T-cell (primary cell): ENCODE measurements around the gene STK32C. TPM values are rescaled to one million over a fixed set of nuclear protein-coding genes. Genes with fewer than 3 reads are reported as not detected.
A peak's percentile ranks its signal among the peaks of the same experiment; 100 is the strongest.
"Not testable (repeated sequence)": the region's sequence is repeated elsewhere in the genome, so short reads cannot be mapped to it uniquely, and the experiment has no call there.

Experiments used
- ATAC-seq, 4 experiments: fragments of 200-7000 bp in 3 of 4; fragments of 150-1000 bp in 1 of 4; cut with Tn5 transposase; replicated peaks in 1 of 4; 1 replicate in 3 of 4; 2 replicates in 1 of 4; pipeline ENCODE4 v1.10.0; 2021; ENCODE audit warnings: moderate library complexity in 3 of 4, mild to moderate bottlenecking in 2 of 4, moderate number of reproducible peaks in 1 of 4
- CTCF ChIA-PET, 2 donors: fragments of 300-600 bp; sonication (Branson Sonifier 250); formaldehyde crosslinking; loops; one replicate each; lab custom pipeline; 2022; ENCODE audit warnings: antibody characterized with exemption in 2 of 2; lab: Charles Lee
- POLR2A ChIA-PET, 2 donors: fragments of 300-600 bp; sonication (Branson Sonifier 250); formaldehyde crosslinking; loops; one replicate each; lab custom pipeline; 2022; ENCODE audit warnings: antibody characterized with exemption in 2 of 2; lab: Charles Lee
- DNase-seq, 35 experiments: peaks; one replicate each; pipeline versions ENCODE4 v3.0.0 to v3.0.0-alpha.2; 2013 to 2023
- H3K27ac ChIP-seq: one replicate; pipeline ENCODE4 v1.5.1; 2013; ENCODE audit warnings: low read length
- H3K27me3 ChIP-seq, 2 experiments: replicated peaks in 1 of 2; 1 replicate in 1 of 2; 2 replicates in 1 of 2; pipeline versions ENCODE4 v1.6.1 to v1.7.0; 2013; ENCODE audit warnings: low read length in 1 of 2, mixed read lengths in 1 of 2; ENCODE audit not compliant: control insufficient read depth in 2 of 2, insufficient read depth in 2 of 2; ENCODE audit errors: extremely low read depth in 1 of 2
- H3K36me3 ChIP-seq, 2 donors: 1 replicate in 1 of 2; 2 replicates in 1 of 2; pipeline versions ENCODE4 v1.6.1 to v1.7.0; 2013; ENCODE audit warnings: low read length in 1 of 2; ENCODE audit not compliant: control insufficient read depth in 2 of 2, insufficient read depth in 1 of 2; ENCODE audit errors: extremely low read depth in 1 of 2
- H3K4me1 ChIP-seq, 2 experiments: 1 replicate in 1 of 2; 2 replicates in 1 of 2; pipeline versions ENCODE4 v1.6.1 to v1.7.0; 2013; ENCODE audit warnings: low read length in 2 of 2, mixed read lengths in 1 of 2; ENCODE audit not compliant: insufficient read depth in 2 of 2, control insufficient read depth in 1 of 2; ENCODE audit errors: extremely low read depth in 1 of 2
- H3K4me3 ChIP-seq, 2 donors: 1 replicate in 1 of 2; 2 replicates in 1 of 2; pipeline versions ENCODE4 v1.5.1 to v1.7.0; 2013; ENCODE audit warnings: mild to moderate bottlenecking in 2 of 2, low read length in 1 of 2, moderate library complexity in 1 of 2; ENCODE audit not compliant: control insufficient read depth in 1 of 2; ENCODE audit errors: extremely low read depth in 1 of 2
- H3K9me3 ChIP-seq: 2 replicates; pipeline ENCODE4 v1.7.0; 2013
- H3K27ac Mint-ChIP-seq, 2 donors: one replicate each; pipeline ENCODE4 v1.8.0; 2020 to 2021; ENCODE audit warnings: mild to moderate bottlenecking in 2 of 2, mixed read lengths in 2 of 2
- H3K27me3 Mint-ChIP-seq, 2 donors: one replicate each; pipeline ENCODE4 v1.8.0; 2021 to 2022; ENCODE audit warnings: mixed read lengths in 2 of 2
- H3K36me3 Mint-ChIP-seq: one replicate; pipeline ENCODE4 v1.8.0; 2021; ENCODE audit warnings: mixed read lengths
- H3K4me1 Mint-ChIP-seq, 3 donors: one replicate each; pipeline ENCODE4 v1.8.0; 2020 to 2022; ENCODE audit warnings: mixed read lengths in 3 of 3, mild to moderate bottlenecking in 1 of 3
- H3K4me3 Mint-ChIP-seq, 3 donors: one replicate each; pipeline ENCODE4 v1.8.0; 2020 to 2022; ENCODE audit warnings: mild to moderate bottlenecking in 3 of 3, mixed read lengths in 3 of 3, moderate library complexity in 3 of 3
- H3K9me3 Mint-ChIP-seq, 3 donors: one replicate each; pipeline ENCODE4 v1.8.0; 2020 to 2022; ENCODE audit warnings: mixed read lengths in 3 of 3
- WGBS: methylation state at CpG from one replicate; pipeline ENCODE4 v1.1.5; 2013; ENCODE audit warnings: missing lambda C conversion rate; ENCODE audit not compliant: insufficient coverage; 5-methylcytosine and 5-hydroxymethylcytosine counted together
- total RNA-seq, 35 experiments: library from RNA in 6 of 35; stranded (reverse) in 6 of 35; fragments of 120-200 nt in 1 of 35; gene quantifications; one replicate each; pipeline versions ENCODE4 v1.2.1 to v1.2.4 and lab custom pipeline; 2013 to 2026

The STK32C gene
- total RNA-seq, 5 donors from 2014 or later (not counting 1 experiment from before 2014, with no cell fraction given): 5.8 to 16.4 (median 12.2) TPM

- Mint-ChIP-seq H3K9me3 (no peaks in the 10 kb centered on the region), H3K4me1 (peaks cover 0 to 3% (median 2%) of the 10 kb centered on the region in 3 donors)
- CTCF ChIA-PET: no interaction called here
These were observed 46.0 kb upstream of the STK32C start for GRCh38 chr10:132353456-132354355.

GRCh38 chr10:132352462-132353308 is 44.9 kb upstream of the STK32C start:
- DNase-seq (peak in 34 of 35 experiments; percentile 28 to 84 (median 68)), ATAC-seq (peak; percentile 73 to 78 (median 76))
- H3K4me1 Mint-ChIP-seq, H3K27me3 ChIP-seq, H3K27me3 Mint-ChIP-seq, H3K4me1 ChIP-seq, H3K36me3 ChIP-seq, H3K9me3 Mint-ChIP-seq, H3K27ac Mint-ChIP-seq, H3K27ac ChIP-seq, H3K4me3 Mint-ChIP-seq, H3K4me3 ChIP-seq, CTCF ChIA-PET, H3K36me3 Mint-ChIP-seq, H3K9me3 ChIP-seq: not testable (repeated sequence)
- POLR2A ChIA-PET: interaction anchor here in 1 of 2 donors (0.6 kb wide), 1 partner anchor 89 kb away, joined by 3 read pairs; no protein-coding TSS in a partner anchor
- 65% methylated on average over 28 of the region's 44 CpGs for WGBS

More at GRCh38 chr10:132353456-132354355, 46.0 kb upstream of the STK32C start:
- Mint-ChIP-seq H3K36me3 (no peaks in the 10 kb centered on the region), H3K27me3 (no peaks in the 10 kb centered on the region), H3K4me3 (no peak overlapping the region), H3K27ac (peak overlapping the region in 1 of 2 donors; percentile 44)
- ATAC-seq (no peak), DNase-seq (no peak)
- WGBS: 92% methylated on average over 17 of the region's 20 CpGs
- Histone ChIP-seq H3K4me3 (no peak overlapping the region), H3K36me3 (peaks cover 0 to 1% of the 10 kb centered on the region in 2 donors), H3K27ac (no peak overlapping the region), H3K4me1 (peaks cover 0 to 5% of the 10 kb centered on the region in 2 experiments), H3K27me3 (no peaks in the 10 kb centered on the region), H3K9me3 (no peaks in the 10 kb centered on the region)
- POLR2A ChIA-PET: interaction anchor here in 1 of 2 donors (0.6 kb wide), 1 partner anchor 90 kb away, joined by 3 read pairs; no protein-coding TSS in a partner anchor

GRCh38 chr10:132351611-132352010 is 43.9 kb upstream of the STK32C start:
- POLR2A ChIA-PET: no interaction called here
- Histone ChIP-seq H3K4me3 (no peak overlapping the region), H3K36me3 (peaks cover 0 to 4% of the 10 kb centered on the region in 2 donors), H3K27ac (no peak overlapping the region), H3K27me3 (no peaks in the 10 kb centered on the region), H3K9me3 (no peaks in the 10 kb centered on the region), H3K4me1 (peaks cover 0 to 5% of the 10 kb centered on the region in 2 experiments)
- CTCF ChIA-PET: no interaction called here
- Mint-ChIP-seq H3K36me3 (peaks cover 6% of the 10 kb centered on the region), H3K4me3 (no peak overlapping the region), H3K27ac (no peak overlapping the region), H3K27me3 (no peaks in the 10 kb centered on the region), H3K4me1 (peaks cover 0 to 3% (median 2%) of the 10 kb centered on the region in 3 donors), H3K9me3 (no peaks in the 10 kb centered on the region)
- WGBS: 93% methylated on average over 21 of the region's 25 CpGs
- DNase-seq: no peak
- ATAC-seq: no peak

GRCh38 chr10:132350946-132351345 is 43.2 kb upstream of the STK32C start:
- Histone ChIP-seq H3K27ac (no peak overlapping the region), H3K9me3 (no peaks in the 10 kb centered on the region), H3K36me3 (peaks cover 0 to 4% of the 10 kb centered on the region in 2 donors), H3K4me3 (no peak overlapping the region), H3K27me3 (no peaks in the 10 kb centered on the region), H3K4me1 (peaks cover 0 to 5% of the 10 kb centered on the region in 2 experiments)
- Mint-ChIP-seq H3K9me3 (no peaks in the 10 kb centered on the region), H3K4me3 (no peak overlapping the region), H3K4me1 (peaks cover 0 to 3% (median 2%) of the 10 kb centered on the region in 3 donors), H3K27ac (no peak overlapping the region), H3K27me3 (no peaks in the 10 kb centered on the region), H3K36me3 (peaks cover 7% of the 10 kb centered on the region)
- DNase-seq: no peak
- POLR2A ChIA-PET: no interaction called here
- no peak for ATAC-seq
- WGBS: 97% methylated on average over 15 of the region's 17 CpGs
- CTCF ChIA-PET: interaction anchor here in 1 of 2 donors (0.6 kb wide), 1 partner anchor 9 kb away, joined by 3 read pairs; no protein-coding TSS in a partner anchor

- ChIA-PET CTCF (interaction anchor here in 1 of 2 donors (0.6 kb wide), 1 partner anchor 10 kb away, joined by 3 read pairs; no protein-coding TSS in a partner anchor), POLR2A (no interaction called here)
- Histone ChIP-seq H3K4me3 (no peak overlapping the region), H3K36me3 (peaks cover 0 to 4% of the 10 kb centered on the region in 2 donors), H3K27ac (no peak overlapping the region), H3K9me3 (no peaks in the 10 kb centered on the region), H3K4me1 (peaks cover 0 to 5% of the 10 kb centered on the region in 2 experiments), H3K27me3 (no peaks in the 10 kb centered on the region)
- ATAC-seq (no peak), DNase-seq (no peak)
- Mint-ChIP-seq H3K9me3 (no peaks in the 10 kb centered on the region), H3K4me1 (peaks cover 0 to 3% (median 2%) of the 10 kb centered on the region in 3 donors), H3K27ac (no peak overlapping the region), H3K27me3 (no peaks in the 10 kb centered on the region), H3K36me3 (peaks cover 9% of the 10 kb centered on the region), H3K4me3 (no peak overlapping the region)
- WGBS: 86% methylated on average over 10 of the region's 11 CpGs
These were observed 42.6 kb upstream of the STK32C start for GRCh38 chr10:132350391-132350790.

- DNase-seq (no peak), ATAC-seq (no peak)
- WGBS: 90% methylated on average over 6 of the region's 6 CpGs
- Mint-ChIP-seq H3K36me3 (peaks cover 12% of the 10 kb centered on the region), H3K27me3 (no peaks in the 10 kb centered on the region), H3K9me3 (no peaks in the 10 kb centered on the region), H3K4me1 (peaks cover 0 to 3% (median 2%) of the 10 kb centered on the region in 3 donors), H3K4me3 (no peak overlapping the region), H3K27ac (no peak overlapping the region)
- POLR2A ChIA-PET: no interaction called here
- CTCF ChIA-PET: no interaction called here
- peaks cover 0 to 5% of the 10 kb centered on the region in 2 experiments for H3K4me1 ChIP-seq
- no peak overlapping the region for H3K27ac ChIP-seq
- no peak overlapping the region for H3K4me3 ChIP-seq
- peaks cover 0 to 4% of the 10 kb centered on the region in 2 donors for H3K36me3 ChIP-seq
- no peaks in the 10 kb centered on the region for H3K9me3 ChIP-seq
- H3K27me3 ChIP-seq: no peaks in the 10 kb centered on the region
These were observed 42.0 kb upstream of the STK32C start for GRCh38 chr10:132349766-132350165.
